Left ventricle myocardium superior (tissue), 1 donor: ENCODE data around the gene RIN3. TPM values are rescaled to one million over a fixed set of nuclear protein-coding genes. Genes with fewer than 3 reads are reported as not detected.
"Not testable (repeated sequence)": the region's sequence is repeated elsewhere in the genome, so short reads cannot be mapped to it uniquely, and the experiment has no call there.

ENCODE experiments used
- ATAC-seq: fragments of 200-7000 bp; cut with Tn5 transposase; one replicate; pipeline ENCODE4 v1.9.1; 2020; ENCODE audit warnings: mild to moderate bottlenecking, moderate library complexity
- DNase-seq: peaks from one replicate; pipeline ENCODE4 v3.0.0-alpha.2; 2020
- intact Hi-C: fragments of 100-400 bp; cut with micrococcal nuclease; formaldehyde crosslinking; loops from one replicate; pipeline ENCODE4 v1.11.0; 2022
- total RNA-seq: library from RNA; stranded (reverse); fragmentation: NEBNext Ultra II Directional; extraction: Animal tissue kit (Norgen Biotek cat#: 25700); gene quantifications from one replicate; pipeline ENCODE4 v1.2.1, GENCODE V29; 2021
- donor health status: DM: no; HTN: yes; CAD: no; lungs with severe emphysema.

RIN3 gene
- total RNA-seq, 1 donor from 2014 or later: 14.7 TPM

- intact Hi-C loops: no loop called here
- no peak for ATAC-seq
Observed at GRCh38 chr14:92632546-92633273, 119.1 kb downstream of the RIN3 start.

GRCh38 chr14:92633274-92633616, 119.7 kb downstream of the RIN3 start:
- DNase-seq: peak; percentile 46
- ATAC-seq: peak; percentile 68
- intact Hi-C loops: no loop called here

More at GRCh38 chr14:92632546-92633273, 119.1 kb downstream of the RIN3 start:
- DNase-seq: no peak

- ATAC-seq (no peak), DNase-seq (no peak)
- intact Hi-C loops: no loop called here
Observed at GRCh38 chr14:92633724-92634123, 120.1 kb downstream of the RIN3 start.

GRCh38 chr14:92635031-92635430, 121.5 kb downstream of the RIN3 start:
- intact Hi-C loops: no loop called here
- DNase-seq: no peak
- no peak for ATAC-seq

GRCh38 chr14:92635896-92636295, 122.3 kb downstream of the RIN3 start:
- intact Hi-C loops: no loop called here
- no peak for ATAC-seq
- DNase-seq: no peak

GRCh38 chr14:92637228-92637627, 123.6 kb downstream of the RIN3 start:
- intact Hi-C loops: no loop called here
- DNase-seq (no peak), ATAC-seq (no peak)

- intact Hi-C loops: no loop called here
Observed at GRCh38 chr14:92637864-92638263, 124.3 kb downstream of the RIN3 start.

GRCh38 chr14:92638266-92638665, 124.7 kb downstream of the RIN3 start:
- no peak for ATAC-seq
- no peak for DNase-seq
- intact Hi-C loops: no loop called here

More at GRCh38 chr14:92637864-92638263, 124.3 kb downstream of the RIN3 start:
- ATAC-seq: no peak
- DNase-seq: no peak

GRCh38 chr14:92638904-92639303, 125.3 kb downstream of the RIN3 start:
- DNase-seq (no peak), ATAC-seq (peak; percentile 86)
- intact Hi-C loops: no loop called here

GRCh38 chr14:92639472-92640117, 126.0 kb downstream of the RIN3 start:
- ATAC-seq, DNase-seq, intact Hi-C loops: not testable (repeated sequence)

GRCh38 chr14:92641306-92641705, 127.7 kb downstream of the RIN3 start:
- DNase-seq: no peak
- ATAC-seq: no peak
- intact Hi-C loops: no loop called here

GRCh38 chr14:92644171-92644969, 130.8 kb downstream of the RIN3 start:
- DNase-seq (no peak), ATAC-seq (peak; percentile 84)
- intact Hi-C loops: no loop called here

GRCh38 chr14:92644970-92645515, 131.5 kb downstream of the RIN3 start:
- no peak for DNase-seq
- intact Hi-C loops: no loop called here

GRCh38 chr14:92645841-92646478, 132.4 kb downstream of the RIN3 start:
- intact Hi-C loops: no loop called here
- ATAC-seq (no peak), DNase-seq (no peak)

More at GRCh38 chr14:92644970-92645515, 131.5 kb downstream of the RIN3 start:
- no peak for ATAC-seq

- intact Hi-C loops: no loop called here
- no peak for ATAC-seq
Observed at GRCh38 chr14:92646952-92647796, 133.6 kb downstream of the RIN3 start.

GRCh38 chr14:92647797-92648279, 134.3 kb downstream of the RIN3 start:
- intact Hi-C loops: no loop called here
- ATAC-seq (no peak), DNase-seq (no peak)

More at GRCh38 chr14:92646952-92647796, 133.6 kb downstream of the RIN3 start:
- no peak for DNase-seq

- no peak for ATAC-seq
- intact Hi-C loops: no loop called here
Observed at GRCh38 chr14:92649066-92649465, 135.5 kb downstream of the RIN3 start.

GRCh38 chr14:92649934-92650545, 136.5 kb downstream of the RIN3 start:
- peak; percentile 59 for DNase-seq
- intact Hi-C loops: no loop called here
- ATAC-seq: peak; percentile 40

More at GRCh38 chr14:92649066-92649465, 135.5 kb downstream of the RIN3 start:
- no peak for DNase-seq
